ENCODE measurements around the gene LDLR. TPM values are rescaled to one million over a fixed set of nuclear protein-coding genes. Genes with fewer than 3 reads are reported as not detected.

Gene LDLR
- total and polyA plus RNA-seq, 2 donors (not counting 1 experiment from before 2014, with no cell fraction given): 1.8 to 4.8 TPM

DNA sequence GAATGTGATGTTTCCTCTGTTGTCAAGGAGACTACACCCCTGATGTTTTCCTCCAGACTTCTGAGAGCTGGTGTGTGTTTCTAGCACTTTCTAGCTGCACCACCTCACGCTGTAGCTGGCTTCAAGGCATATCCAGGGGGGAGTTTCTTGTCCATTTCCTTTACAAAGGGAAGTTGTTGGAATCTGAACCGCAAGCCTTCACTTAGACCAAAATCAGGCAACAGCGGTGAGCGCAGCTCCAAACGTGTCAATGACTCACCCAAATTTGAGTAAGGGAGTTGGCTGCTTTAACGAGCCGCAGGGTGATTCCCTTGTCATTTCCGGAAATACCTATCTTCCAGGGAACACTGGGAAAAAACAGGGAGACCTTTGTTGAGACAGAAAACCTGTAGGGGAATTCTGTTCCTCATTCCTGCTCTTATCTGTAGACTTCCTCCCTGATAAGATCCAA lies 2.5 kb downstream of the LDLR start:
- H3K4me1 Mint-ChIP-seq: peaks cover 44% of the 10 kb centered on the region
- Histone ChIP-seq H4K20me1 (ENCODE audit: control insufficient read depth, insufficient read depth, low read length, poor library complexity, severe bottlenecking) (no peaks in the 10 kb centered on the region), H3K27me3 (replicated peaks in 1 of 4; ENCODE audit: control extremely low read depth in 1 of 4, control insufficient read depth in 3 of 4, insufficient read depth in 4 of 4, low read length in 3 of 4) (peaks cover 0 to 76% (median 34%) of the 10 kb centered on the region in 4 experiments), H3K4me2 (replicated peaks; ENCODE audit: low read depth, low read length, poor library complexity, severe bottlenecking) (no peak overlapping the region), H3K27ac (ENCODE audit: low read length in 2 of 2) (no peak overlapping the region), H3K79me2 (ENCODE audit: control insufficient read depth, insufficient read depth, low read length) (peaks cover 8% of the 10 kb centered on the region), H3K4me1 (ENCODE audit: control insufficient read depth in 2 of 2, insufficient read depth in 2 of 2, low read length in 2 of 2) (peaks cover 64 to 75% of the 10 kb centered on the region in 2 donors), H3K9me3 (ENCODE audit: control extremely low read depth in 1 of 3, control insufficient read depth in 2 of 3, insufficient read depth in 1 of 3, low read length in 2 of 3) (peaks cover 1 to 68% (median 28%) of the 10 kb centered on the region in 3 donors), H3K36me3 (replicated peaks in 1 of 2; ENCODE audit: control extremely low read depth in 1 of 2, control insufficient read depth in 1 of 2, extremely low read depth in 1 of 2, insufficient read depth in 2 of 2, low read length in 1 of 2) (no peaks in the 10 kb centered on the region), H3K4me3 (ENCODE audit: control extremely low read depth in 1 of 5, extremely low read depth in 1 of 5, insufficient read depth in 1 of 5, low read depth in 2 of 5, low read length in 4 of 5) (no peak overlapping the region), H2AFZ (ENCODE audit: insufficient read depth, low read depth, low read length, poor library complexity, severe bottlenecking) (no peak overlapping the region), H3K9ac (ENCODE audit: low read length) (no peak overlapping the region)
- ChIA-PET CTCF (no interaction called here), POLR2A (no interaction called here)
- WGBS (ENCODE audit: insufficient coverage): 44% methylated on average over 4 of the region's 8 CpGs
- ATAC-seq (ENCODE audit: low read depth) (no peak), DNase-seq (peak; percentile 34)
- TF ChIP-seq EZH2 (IDR thresholded peaks at IDR 0.05; ENCODE audit: borderline replicate concordance, insufficient read depth, low read depth, low read length, poor library complexity, severe bottlenecking): no peak
- H3K27ac Mint-ChIP-seq: no peak overlapping the region
- H3K4me3 Mint-ChIP-seq: no peak overlapping the region
- H3K27me3 Mint-ChIP-seq: peaks cover 27% of the 10 kb centered on the region
- no peaks in the 10 kb centered on the region for H3K9me3 Mint-ChIP-seq (ENCODE audit: insufficient read depth)
- intact Hi-C loops (cut with micrococcal nuclease): no loop called here

DNA sequence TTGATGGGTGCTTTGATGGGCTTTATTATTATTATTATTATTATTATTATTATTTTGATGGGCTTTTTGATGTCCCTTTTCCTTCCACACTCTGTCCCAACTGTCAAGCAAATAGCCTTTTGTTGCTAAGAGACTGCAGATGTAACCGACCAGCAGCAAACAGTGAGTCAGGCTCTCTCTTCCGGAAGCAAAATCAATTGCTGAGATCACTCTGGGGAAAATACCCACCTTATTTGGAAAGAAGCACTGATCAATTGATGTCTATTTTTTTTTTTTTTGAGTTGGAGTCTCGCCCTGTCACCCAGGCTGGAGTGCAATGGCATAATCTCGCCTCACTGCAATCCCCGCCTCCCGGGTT lies 2.9 kb downstream of the LDLR start:
- Mint-ChIP-seq H3K27ac (no peak overlapping the region), H3K4me3 (no peak overlapping the region), H3K27me3 (peaks cover 27% of the 10 kb centered on the region), H3K9me3 (ENCODE audit: insufficient read depth) (no peaks in the 10 kb centered on the region), H3K4me1 (peaks cover 44% of the 10 kb centered on the region)
- Histone ChIP-seq H3K27ac (ENCODE audit: low read length in 2 of 2) (peak overlapping the region; percentile 43 to 46), H3K9me3 (ENCODE audit: control extremely low read depth in 1 of 3, control insufficient read depth in 2 of 3, insufficient read depth in 1 of 3, low read length in 2 of 3) (peaks cover 1 to 68% (median 28%) of the 10 kb centered on the region in 3 donors), H3K4me3 (ENCODE audit: control extremely low read depth in 1 of 5, extremely low read depth in 1 of 5, insufficient read depth in 1 of 5, low read depth in 2 of 5, low read length in 4 of 5) (no peak overlapping the region), H3K9ac (ENCODE audit: low read length) (no peak overlapping the region), H3K4me2 (replicated peaks; ENCODE audit: low read depth, low read length, poor library complexity, severe bottlenecking) (no peak overlapping the region), H3K79me2 (ENCODE audit: control insufficient read depth, insufficient read depth, low read length) (peaks cover 8% of the 10 kb centered on the region), H2AFZ (ENCODE audit: insufficient read depth, low read depth, low read length, poor library complexity, severe bottlenecking) (no peak overlapping the region), H3K27me3 (replicated peaks in 1 of 4; ENCODE audit: control extremely low read depth in 1 of 4, control insufficient read depth in 3 of 4, insufficient read depth in 4 of 4, low read length in 3 of 4) (peaks cover 0 to 74% (median 33%) of the 10 kb centered on the region in 4 experiments), H3K4me1 (ENCODE audit: control insufficient read depth in 2 of 2, insufficient read depth in 2 of 2, low read length in 2 of 2) (peaks cover 64 to 77% of the 10 kb centered on the region in 2 donors), H3K36me3 (replicated peaks in 1 of 2; ENCODE audit: control extremely low read depth in 1 of 2, control insufficient read depth in 1 of 2, extremely low read depth in 1 of 2, insufficient read depth in 2 of 2, low read length in 1 of 2) (no peaks in the 10 kb centered on the region), H4K20me1 (ENCODE audit: control insufficient read depth, insufficient read depth, low read length, poor library complexity, severe bottlenecking) (no peaks in the 10 kb centered on the region)
- intact Hi-C loops (cut with micrococcal nuclease): no loop called here
- WGBS (ENCODE audit: insufficient coverage): 89% methylated on average over 6 of the region's 6 CpGs
- no peak for TF ChIP-seq EZH2 (IDR thresholded peaks at IDR 0.05; ENCODE audit: borderline replicate concordance, insufficient read depth, low read depth, low read length, poor library complexity, severe bottlenecking)
- TF ChIP-seq, protein P1, sequence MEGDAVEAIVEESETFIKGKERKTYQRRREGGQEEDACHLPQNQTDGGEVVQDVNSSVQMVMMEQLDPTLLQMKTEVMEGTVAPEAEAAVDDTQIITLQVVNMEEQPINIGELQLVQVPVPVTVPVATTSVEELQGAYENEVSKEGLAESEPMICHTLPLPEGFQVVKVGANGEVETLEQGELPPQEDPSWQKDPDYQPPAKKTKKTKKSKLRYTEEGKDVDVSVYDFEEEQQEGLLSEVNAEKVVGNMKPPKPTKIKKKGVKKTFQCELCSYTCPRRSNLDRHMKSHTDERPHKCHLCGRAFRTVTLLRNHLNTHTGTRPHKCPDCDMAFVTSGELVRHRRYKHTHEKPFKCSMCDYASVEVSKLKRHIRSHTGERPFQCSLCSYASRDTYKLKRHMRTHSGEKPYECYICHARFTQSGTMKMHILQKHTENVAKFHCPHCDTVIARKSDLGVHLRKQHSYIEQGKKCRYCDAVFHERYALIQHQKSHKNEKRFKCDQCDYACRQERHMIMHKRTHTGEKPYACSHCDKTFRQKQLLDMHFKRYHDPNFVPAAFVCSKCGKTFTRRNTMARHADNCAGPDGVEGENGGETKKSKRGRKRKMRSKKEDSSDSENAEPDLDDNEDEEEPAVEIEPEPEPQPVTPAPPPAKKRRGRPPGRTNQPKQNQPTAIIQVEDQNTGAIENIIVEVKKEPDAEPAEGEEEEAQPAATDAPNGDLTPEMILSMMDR (IDR thresholded peaks at IDR 0.05): no peak
- ATAC-seq (ENCODE audit: low read depth) (no peak), DNase-seq (no peak)
- POLR2A ChIA-PET: no interaction called here
- CTCF ChIA-PET: interaction anchor here (1.1 to 1.5 kb wide), 2 partner anchors 11 to 56 kb away, joined by 4 to 5 read pairs; no protein-coding TSS in a partner anchor
